GM10266 (cell line): ENCODE data around the gene ARAP1.
A peak's percentile ranks its signal among the peaks of the same experiment; 100 is the strongest.

Experiments
- DNase-seq: peaks from one replicate; pipeline ENCODE4 v3.0.0; 2012; ENCODE audit errors: extremely low spot score
- TF ChIP-seq, protein P1 (sequence below): IDR thresholded peaks from 2 replicates; pipeline ENCODE4 v1.5.1; 2012; ENCODE audit warnings: mild to moderate bottlenecking, low read depth; ENCODE audit not compliant: control insufficient read depth, insufficient read depth; ENCODE audit errors: missing control alignments

The ARAP1 gene

DNA sequence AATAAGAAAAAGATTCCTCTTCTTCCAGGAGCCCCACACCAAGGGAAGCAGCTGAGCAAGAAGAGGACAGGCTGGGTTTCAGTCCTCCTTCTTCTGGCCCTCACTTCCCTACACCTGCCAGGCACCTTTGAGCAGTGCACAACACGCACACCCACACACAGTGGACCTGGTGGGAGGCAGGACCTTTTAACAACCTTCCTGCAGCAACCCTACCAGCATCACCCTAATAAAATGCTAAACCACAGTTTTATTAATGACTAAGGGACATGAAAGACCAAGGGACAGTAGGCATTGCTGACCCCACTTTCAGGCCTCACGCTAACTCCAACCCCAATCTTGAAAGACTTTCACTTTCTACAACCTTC lies 12.2 kb downstream of the ARAP1 start:
- TF ChIP-seq, protein P1, sequence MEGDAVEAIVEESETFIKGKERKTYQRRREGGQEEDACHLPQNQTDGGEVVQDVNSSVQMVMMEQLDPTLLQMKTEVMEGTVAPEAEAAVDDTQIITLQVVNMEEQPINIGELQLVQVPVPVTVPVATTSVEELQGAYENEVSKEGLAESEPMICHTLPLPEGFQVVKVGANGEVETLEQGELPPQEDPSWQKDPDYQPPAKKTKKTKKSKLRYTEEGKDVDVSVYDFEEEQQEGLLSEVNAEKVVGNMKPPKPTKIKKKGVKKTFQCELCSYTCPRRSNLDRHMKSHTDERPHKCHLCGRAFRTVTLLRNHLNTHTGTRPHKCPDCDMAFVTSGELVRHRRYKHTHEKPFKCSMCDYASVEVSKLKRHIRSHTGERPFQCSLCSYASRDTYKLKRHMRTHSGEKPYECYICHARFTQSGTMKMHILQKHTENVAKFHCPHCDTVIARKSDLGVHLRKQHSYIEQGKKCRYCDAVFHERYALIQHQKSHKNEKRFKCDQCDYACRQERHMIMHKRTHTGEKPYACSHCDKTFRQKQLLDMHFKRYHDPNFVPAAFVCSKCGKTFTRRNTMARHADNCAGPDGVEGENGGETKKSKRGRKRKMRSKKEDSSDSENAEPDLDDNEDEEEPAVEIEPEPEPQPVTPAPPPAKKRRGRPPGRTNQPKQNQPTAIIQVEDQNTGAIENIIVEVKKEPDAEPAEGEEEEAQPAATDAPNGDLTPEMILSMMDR = no peak
- no peak for DNase-seq

DNA sequence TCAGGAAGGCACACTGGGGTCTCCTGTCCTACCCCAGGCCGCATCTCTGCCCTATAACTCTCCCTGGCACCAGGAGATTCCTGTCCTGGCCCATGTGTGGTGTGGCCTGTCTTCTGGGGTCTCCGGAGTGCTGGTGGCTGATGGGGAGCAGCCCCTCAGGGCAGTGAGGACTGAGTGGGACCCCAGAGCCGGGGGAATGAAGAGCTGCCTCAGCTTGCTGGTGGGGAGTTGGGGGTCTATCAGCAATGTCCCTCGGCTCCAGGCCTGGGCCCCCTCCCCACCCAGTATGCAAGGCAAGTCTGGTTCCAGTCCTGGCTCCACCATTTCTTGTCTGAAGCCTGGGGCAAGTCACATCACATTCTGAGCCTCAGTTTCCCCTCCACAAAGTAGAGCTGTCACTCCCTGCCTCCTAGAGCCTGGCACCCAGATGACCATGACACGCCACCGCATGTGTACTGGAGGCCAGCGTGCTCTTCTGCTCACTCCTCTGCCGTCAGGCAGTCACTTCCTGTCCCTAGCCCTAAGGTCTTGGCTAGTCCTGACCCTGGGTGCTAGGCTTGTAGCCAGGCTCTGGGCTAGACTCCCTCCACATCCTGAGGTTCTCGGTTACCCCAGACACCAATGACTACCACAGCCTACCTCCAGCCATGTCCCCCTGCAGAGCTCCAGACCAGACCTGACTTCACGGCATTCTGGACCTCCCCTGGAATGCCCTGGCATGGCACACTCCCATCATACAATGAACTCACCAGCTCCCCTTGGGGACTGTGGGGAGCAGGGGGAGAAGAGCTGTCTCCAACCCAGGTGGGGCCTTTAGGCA lies 12.8 kb downstream of the ARAP1 start:
- DNase-seq = no peak
- TF ChIP-seq, protein P1 = no peak

DNA sequence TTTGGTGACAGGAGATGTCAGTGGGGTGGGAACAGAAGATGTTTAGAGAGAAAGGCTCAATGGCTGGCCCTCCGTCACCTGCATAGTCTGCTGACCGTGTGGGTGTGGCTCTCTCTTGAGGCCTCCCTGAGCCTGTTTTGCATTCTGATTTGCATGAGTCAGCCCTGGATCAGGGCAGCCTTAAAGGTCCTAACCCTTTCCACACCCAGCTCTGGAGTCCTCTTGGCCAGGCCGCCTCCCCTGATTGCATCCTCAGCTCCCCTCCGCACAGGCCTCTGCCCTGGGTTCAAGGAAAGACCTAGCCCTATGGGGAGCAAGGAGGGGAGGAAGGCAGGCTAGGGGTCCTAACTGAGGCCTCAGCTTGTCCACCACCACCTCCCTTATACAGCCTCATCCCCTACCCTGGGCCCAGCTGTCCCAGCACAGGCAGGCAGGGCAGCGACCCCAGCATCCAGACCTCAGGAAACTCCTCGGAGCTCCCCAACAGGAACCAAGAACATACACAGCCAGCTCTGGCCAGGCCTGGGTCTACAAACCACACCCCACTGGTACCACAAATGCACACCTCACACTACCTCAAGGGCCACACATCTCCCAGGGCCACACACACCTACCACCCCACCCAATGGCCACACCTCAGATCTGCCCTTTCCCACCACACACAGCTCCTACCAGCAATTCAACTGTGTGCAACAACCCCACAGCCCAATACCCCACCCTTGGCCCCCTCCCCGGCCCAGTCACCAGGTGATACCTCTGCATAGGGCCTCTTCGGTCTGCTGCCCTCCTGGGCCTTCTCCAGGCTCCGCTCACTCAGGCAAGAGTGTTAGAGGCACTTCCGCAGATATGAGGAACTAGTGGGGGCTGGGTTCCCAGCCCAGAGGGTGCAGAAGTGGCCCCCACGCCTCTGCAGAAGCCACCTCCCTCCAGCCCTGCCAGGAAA lies 13.7 kb downstream of the ARAP1 start:
- TF ChIP-seq, protein P1 = no peak
- peak; percentile 61 for DNase-seq

DNA sequence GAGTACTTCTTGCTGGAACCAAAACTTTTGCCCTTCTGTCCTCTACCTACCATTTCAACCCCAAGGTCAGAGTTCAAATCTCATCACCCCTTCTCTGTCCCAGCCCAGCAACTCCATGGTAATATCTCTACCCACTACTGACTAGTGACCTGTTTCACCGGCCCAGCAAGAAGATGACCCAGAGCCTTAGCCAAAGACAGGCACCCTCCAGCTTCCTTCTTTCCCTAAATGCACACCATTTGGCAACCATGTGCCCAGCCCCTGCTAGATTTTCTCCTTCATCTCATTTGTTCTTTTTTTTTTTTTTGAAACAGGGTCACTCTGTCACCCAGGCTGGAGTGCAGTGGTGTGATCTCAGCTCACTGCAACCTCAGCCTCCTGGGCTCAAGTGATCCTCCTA lies 14.9 kb downstream of the ARAP1 start:
- TF ChIP-seq, protein P1 = no peak
- DNase-seq = no peak

DNA sequence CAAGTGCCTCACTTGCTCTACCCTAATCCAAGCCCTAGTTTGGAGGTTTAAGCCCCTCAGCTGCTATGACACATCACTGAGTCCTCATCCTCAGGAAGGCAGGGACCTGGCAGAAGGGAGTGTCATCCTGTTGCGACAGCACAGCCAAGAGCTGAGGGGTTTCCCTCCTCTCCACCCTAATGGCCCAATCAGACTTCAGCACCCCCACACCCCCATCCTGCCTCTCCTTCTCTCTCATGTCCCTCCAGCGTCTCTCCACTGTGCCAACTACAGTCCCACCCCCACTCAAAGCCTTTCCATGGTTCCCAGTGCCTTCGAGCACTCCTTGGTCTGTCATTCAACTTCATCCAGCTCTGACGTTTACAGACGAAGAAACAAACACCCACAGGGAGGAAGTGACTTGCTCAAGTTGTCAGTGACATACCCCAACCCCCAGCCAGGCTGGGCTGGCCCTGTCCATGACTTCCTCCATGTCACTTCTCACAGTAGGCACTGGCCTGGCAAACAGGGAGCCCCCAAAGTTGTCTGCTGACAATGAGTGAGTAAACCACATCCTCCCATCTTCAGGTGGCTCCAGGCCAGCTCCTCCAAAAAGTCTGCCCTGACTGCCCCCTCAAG lies 15.6 kb downstream of the ARAP1 start:
- DNase-seq = peak; percentile 56
- TF ChIP-seq, protein P1 = no peak

DNA sequence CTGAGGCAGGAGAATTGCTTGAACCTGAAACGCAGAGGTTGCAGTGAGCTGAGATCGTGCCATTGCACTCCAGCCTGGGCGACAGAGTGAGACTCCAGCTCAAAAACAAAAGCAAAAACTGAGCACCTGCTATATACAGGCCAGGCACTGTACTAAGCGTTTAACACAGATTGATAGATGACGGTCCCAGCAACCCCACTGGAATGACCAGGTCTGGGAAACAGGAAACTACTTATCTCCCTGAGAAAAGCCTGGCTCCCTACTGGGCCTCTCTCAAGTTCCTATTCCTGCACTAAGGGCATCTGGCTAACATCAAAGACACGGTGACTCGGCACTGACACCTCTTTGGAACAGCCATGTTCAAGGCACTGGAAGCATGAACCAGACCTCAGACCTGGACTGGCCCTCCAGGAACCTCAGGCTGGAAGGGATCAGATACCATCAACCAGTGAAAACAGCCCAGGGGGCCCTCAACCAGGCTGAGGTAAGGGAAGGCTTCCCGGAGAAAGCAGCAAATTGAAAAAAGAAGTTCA lies 16.6 kb downstream of the ARAP1 start:
- TF ChIP-seq, protein P1 = no peak
- no peak for DNase-seq
